K562 (cell line): ENCODE measurements around the gene TIMM17B. TPM values are rescaled to one million over a fixed set of nuclear protein-coding genes. Genes with fewer than 3 reads are reported as not detected.

Source experiments
- ATAC-seq: fragments of 200-7000 bp; cut with Tn5 transposase; 3 replicates; pipeline ENCODE4 v1.9.1; 2020; ENCODE audit warnings: moderate library complexity
- BruUV-seq: library from RNA; stranded (reverse); fragments of 400-500 nt; replicated peaks from 2 replicates; lab custom pipeline; 2021; lab: Mats Ljungman, UMichigan
- CTCF ChIA-PET: fragments of 300-600 bp; formaldehyde crosslinking; extraction: SDS; loops from one replicate; lab custom pipeline; 2021; ENCODE audit warnings: low intra/inter-chr PET ratio; lab: Yijun Ruan, JAX
- POLR2A ChIA-PET: fragments of 300-600, 350-650 bp; sonication (Branson Sonifier 250); formaldehyde crosslinking; extraction: SDS; loops from one replicate; lab custom pipeline; 2021; ENCODE audit warnings: antibody characterized with exemption, inconsistent platforms; lab: Yijun Ruan, JAX
- DNase-seq, 4 experiments: peaks; one replicate each; pipeline versions ENCODE4 v3.0.0 to v3.0.0-alpha.2; 2011 to 2018; ENCODE audit warnings: low spot score in 3 of 4, mixed read lengths in 3 of 4; ENCODE audit errors: extremely low read depth in 1 of 4
- FAIRE-seq: peaks from 2 replicates; lab custom pipeline; 2011; peaks lifted over from hg19 to GRCh38; lab: Jason Lieb, UNC
- H2AFZ ChIP-seq: 2 replicates; pipeline ENCODE4 v1.6.0; 2011; ENCODE audit warnings: low read depth, low read length, control low read depth, inconsistent platforms
- H3K27ac ChIP-seq: fragments of 200-600 bp; 3 replicates; pipeline ENCODE4 v1.8.0; 2011; ENCODE audit warnings: low read depth, mild to moderate bottlenecking, control low read depth, inconsistent platforms, low read length, moderate library complexity, mixed read lengths; ENCODE audit errors: extremely low read depth
- H3K27me3 ChIP-seq, 2 experiments: fragments of 300-600 bp in 1 of 2; 2 replicates in 1 of 2; 3 replicates in 1 of 2; pipeline versions ENCODE4 v1.6.0 to v1.8.0; 2011; ENCODE audit warnings: inconsistent platforms in 2 of 2, low read length in 2 of 2, mild to moderate bottlenecking in 1 of 2, mixed read lengths in 1 of 2, moderate library complexity in 1 of 2; ENCODE audit not compliant: control insufficient read depth in 2 of 2, insufficient read depth in 2 of 2
- H3K36me3 ChIP-seq: fragments of 300-600 bp; 3 replicates; pipeline ENCODE4 v1.8.0; 2011; ENCODE audit warnings: mild to moderate bottlenecking, low read length, inconsistent platforms; ENCODE audit not compliant: control insufficient read depth, insufficient read depth
- H3K4me1 ChIP-seq, 2 experiments: fragments of 200-600 bp in 1 of 2; replicated peaks in 1 of 2; 2 replicates in 1 of 2; 3 replicates in 1 of 2; pipeline versions ENCODE4 v1.5.1 to v1.8.0; 2011; ENCODE audit warnings: inconsistent platforms in 2 of 2, low read length in 2 of 2, mild to moderate bottlenecking in 1 of 2, mixed read lengths in 1 of 2, moderate library complexity in 1 of 2; ENCODE audit not compliant: control insufficient read depth in 2 of 2, insufficient read depth in 2 of 2
- H3K4me2 ChIP-seq: 2 replicates; pipeline ENCODE4 v1.6.1; 2011; ENCODE audit warnings: low read length, control low read depth, inconsistent platforms, mixed read lengths; ENCODE audit not compliant: insufficient read depth
- H3K4me3 ChIP-seq: fragments of 200-600 bp; sonication (generic), shearing (Covaris generic); 2 replicates; pipeline ENCODE4 v1.5.1; 2016; ENCODE audit warnings: control low read depth, inconsistent platforms
- H3K79me2 ChIP-seq: fragments of 200-600 bp; 3 replicates; pipeline ENCODE4 v1.8.0; 2011; ENCODE audit warnings: low read length, inconsistent platforms; ENCODE audit not compliant: control insufficient read depth, insufficient read depth
- H3K9ac ChIP-seq, 2 experiments: 2 replicates each; pipeline versions ENCODE4 v1.6.0 to v1.6.1; 2011; ENCODE audit warnings: low read depth in 2 of 2, low read length in 2 of 2, control low read depth in 1 of 2, inconsistent platforms in 1 of 2, mild to moderate bottlenecking in 1 of 2, mixed read lengths in 1 of 2; ENCODE audit not compliant: insufficient read depth in 1 of 2
- H3K9me1 ChIP-seq: one replicate; pipeline ENCODE4 v1.6.0; 2011; ENCODE audit warnings: inconsistent platforms, mild to moderate bottlenecking, low read length, moderate library complexity; ENCODE audit not compliant: control insufficient read depth, insufficient read depth
- H3K9me3 ChIP-seq: replicated peaks from 2 replicates; pipeline ENCODE4 v1.5.1; 2011; ENCODE audit warnings: low read depth, low read length, inconsistent platforms; ENCODE audit not compliant: control insufficient read depth, insufficient read depth
- H4K20me1 ChIP-seq: replicated peaks from 2 replicates; pipeline ENCODE4 v1.6.1; 2011; ENCODE audit warnings: low read length, inconsistent platforms, mixed read lengths; ENCODE audit not compliant: control insufficient read depth, insufficient read depth
- BRD9 ChIP-seq: fragments of 450-650 bp; IDR thresholded peaks from 2 replicates; pipeline ENCODE4 v1.6.1; 2018; ENCODE audit warnings: low read depth; ENCODE audit not compliant: partially characterized antibody
- DIDO1 ChIP-seq: fragments of 450-650 bp; IDR thresholded peaks from 2 replicates; pipeline ENCODE4 v1.6.1; 2016; ENCODE audit warnings: low read depth, missing biosample characterization, missing genetic modification characterization
- KDM1A ChIP-seq, 2 experiments: fragments of 450-650 bp; IDR thresholded peaks; 2 replicates each; pipeline ENCODE4 v1.6.1; 2016; ENCODE audit warnings: mild to moderate bottlenecking in 2 of 2
- MYBL2 ChIP-seq, 2 experiments: fragments of 450-650 bp in 1 of 2; sonication (generic) in 1 of 2; formaldehyde crosslinking in 1 of 2; IDR thresholded peaks; 2 replicates each; pipeline versions ENCODE4 v1.6.1 to v1.8.1; 2017 to 2022; ENCODE audit warnings: borderline replicate concordance in 1 of 2, inconsistent platforms in 1 of 2, low read depth in 1 of 2, mild to moderate bottlenecking in 1 of 2, missing genetic modification reagents in 1 of 2, moderate library complexity in 1 of 2
- RBM17 ChIP-seq: fragments of 200-400 bp; formaldehyde crosslinking; IDR thresholded peaks from 2 replicates; pipeline ENCODE4 v1.6.1; 2017; ENCODE audit warnings: low read depth, mild to moderate bottlenecking, low read length, borderline replicate concordance
- RFX5 ChIP-seq: IDR thresholded peaks from 2 replicates; pipeline ENCODE4 v1.6.1; 2011; ENCODE audit warnings: low read depth, mild to moderate bottlenecking, improper control_type of control experiment, low read length
- RREB1 ChIP-seq: fragments of 250-450 bp; sonication (Bioruptor Pico); IDR thresholded peaks from 2 replicates; pipeline ENCODE4 v1.4.0; 2020
- TEAD2 ChIP-seq: fragments of 450-650 bp; IDR thresholded peaks from 2 replicates; pipeline ENCODE4 v1.6.1; 2016; ENCODE audit warnings: missing genetic modification characterization, control low read depth, missing compliant biosample characterization
- ZNF764 ChIP-seq: fragments of 250-450 bp; sonication (Bioruptor Pico); IDR thresholded peaks from 2 replicates; pipeline ENCODE4 v1.4.0; 2020; ENCODE audit warnings: low read depth, mild to moderate bottlenecking, moderate library complexity
- WGBS: fragments of 100-300 bp; shearing (Covaris generic); methylation state at CpG from one replicate; pipeline ENCODE4 v1.1.6; 2016; ENCODE audit warnings: low coverage, mixed read lengths; ENCODE audit not compliant: insufficient coverage; ENCODE audit errors: missing lambda C conversion rate; 5-methylcytosine and 5-hydroxymethylcytosine counted together
- in situ Hi-C: fragments of 300-500 bp; cut with MboI; formaldehyde crosslinking; loops from 4 replicates; pipeline ENCODE4 v1.15.0; 2018; ENCODE audit warnings: inconsistent platforms, mixed read lengths
- intact Hi-C: fragments of 100-400 bp; cut with micrococcal nuclease; formaldehyde crosslinking; loops from 2 replicates; pipeline ENCODE4 v1.14.2; 2022
- polyA plus RNA-seq, 8 experiments: library from polyadenylated mRNA; depleted of rRNA in 4 of 8; stranded (reverse) in 5 of 8; unstranded in 3 of 8; fragments of >200 nt; fragmentation: Nextera tagmentation in 2 of 8; fragmentation: Illumina TruSeq in 1 of 8; extraction: Ambion mirVana in 2 of 8; extraction: Trizol in 1 of 8; gene quantifications; 2 replicates each; pipeline versions ENCODE4 v1.2.1 to v1.2.3, GENCODE V29; 2011 to 2014; ENCODE audit warnings: inconsistent platforms in 1 of 8, missing spikeins in 1 of 8
- total RNA-seq, 7 experiments: library from RNA; depleted of rRNA in 6 of 7; stranded (reverse); fragments of >200 nt in 6 of 7; fragmentation: Illumina TruSeq in 2 of 7; extraction: Trizol in 2 of 7; gene quantifications; 2 replicates each; pipeline versions ENCODE4 v1.2.1 to v1.2.3, GENCODE V29; 2011 to 2021; ENCODE audit warnings: low replicate concordance in 1 of 7

TIMM17B gene
- total and polyA plus RNA-seq, 9 of the 15 experiments (the other 6 are each of a cell fraction or from before 2014, with no cell fraction given) = 9.9 to 184 (median 115) TPM

DNA sequence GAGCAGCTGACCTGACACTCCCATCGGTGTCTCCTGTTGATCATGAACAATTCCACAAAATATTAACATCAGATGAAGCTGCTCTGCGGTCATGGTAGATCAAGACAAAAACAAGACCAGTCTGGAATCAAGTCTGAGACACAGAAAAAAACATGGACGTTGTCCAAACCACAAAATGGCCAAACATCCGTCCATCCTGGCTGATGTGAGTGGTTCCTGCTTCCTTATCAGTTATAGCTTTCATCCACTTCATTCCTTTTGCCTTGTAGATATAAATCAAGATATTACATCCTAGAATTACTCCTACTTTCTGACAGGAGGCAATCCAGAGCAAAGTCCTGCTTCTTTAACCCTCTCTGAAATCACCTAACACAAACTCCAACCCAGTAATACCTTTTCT lies 33.4 kb downstream of the TIMM17B start:
- Histone ChIP-seq H3K9ac (no peak overlapping the region), H3K4me1 (peaks cover 2 to 13% of the 10 kb centered on the region in 2 experiments; a peak in 4 of 5 replicates), H3K79me2 (no peaks in the 10 kb centered on the region), H3K4me3 (no peak overlapping the region), H3K27me3 (no peaks in the 10 kb centered on the region), H3K27ac (no peak overlapping the region), H3K9me3 (no peaks in the 10 kb centered on the region), H4K20me1 (no peaks in the 10 kb centered on the region), H3K4me2 (peak overlapping the region; percentile 39), H3K36me3 (no peaks in the 10 kb centered on the region), H3K9me1 (no peaks in the 10 kb centered on the region), H2AFZ (0 out of 2 replicates have a peak overlapping the region, but pooled peaks have one; percentile 32)
- in situ Hi-C loops (no loop called here), intact Hi-C loops (loop anchor here (5.0 kb wide), 1 partner anchor 33 kb away; the partner anchor contains the start of genes PQBP1 and TIMM17B)
- WGBS = 2% methylated on average over 4 of the region's 4 CpGs
- ChIA-PET POLR2A (no interaction called here), CTCF (no interaction called here)
- DNase-seq (peak in 3 of 4 experiments; percentile 8 to 57 (median 39)), ATAC-seq (peak; percentile 77), FAIRE-seq (peak; percentile 86)
- BruUV-seq = no TSS peak
- TF ChIP-seq BRD9 (no peak), RREB1 (CRISPR knock-in tag) (no peak), RFX5 (no peak), TEAD2 (tag) (no peak), ZNF764 (CRISPR knock-in tag) (no peak), MYBL2 (IDR thresholded peaks at IDR 0.05; ENCODE audit: low read depth) (no peak), MYBL2 (CRISPR knock-in tag; IDR thresholded peaks at IDR 0.05; ENCODE audit: borderline replicate concordance) (no peak), RBM17 (no peak), KDM1A (IDR thresholded peaks at IDR 0.05) (0 out of 4 replicates have a peak, but pooled peaks of 1 of the 2 experiments have one; percentile 35), DIDO1 (tag) (no peak)
